HG03064 (cell line): ENCODE results near the gene KLF11.
"Not testable (repeated sequence)": the region's sequence is repeated elsewhere in the genome, so short reads cannot be mapped to it uniquely, and the experiment has no call there.

Source experiments
- ATAC-seq: cut with Tn5 transposase; IDR thresholded peaks from one replicate; pipeline ENCODE4 v1.9.1; 2021; ENCODE audit warnings: low read depth; ENCODE audit not compliant: unreplicated experiment

The KLF11 gene

GRCh38 chr2:10022966-10023662 is 20.2 kb upstream of the KLF11 start:
- no peak for ATAC-seq

DNA sequence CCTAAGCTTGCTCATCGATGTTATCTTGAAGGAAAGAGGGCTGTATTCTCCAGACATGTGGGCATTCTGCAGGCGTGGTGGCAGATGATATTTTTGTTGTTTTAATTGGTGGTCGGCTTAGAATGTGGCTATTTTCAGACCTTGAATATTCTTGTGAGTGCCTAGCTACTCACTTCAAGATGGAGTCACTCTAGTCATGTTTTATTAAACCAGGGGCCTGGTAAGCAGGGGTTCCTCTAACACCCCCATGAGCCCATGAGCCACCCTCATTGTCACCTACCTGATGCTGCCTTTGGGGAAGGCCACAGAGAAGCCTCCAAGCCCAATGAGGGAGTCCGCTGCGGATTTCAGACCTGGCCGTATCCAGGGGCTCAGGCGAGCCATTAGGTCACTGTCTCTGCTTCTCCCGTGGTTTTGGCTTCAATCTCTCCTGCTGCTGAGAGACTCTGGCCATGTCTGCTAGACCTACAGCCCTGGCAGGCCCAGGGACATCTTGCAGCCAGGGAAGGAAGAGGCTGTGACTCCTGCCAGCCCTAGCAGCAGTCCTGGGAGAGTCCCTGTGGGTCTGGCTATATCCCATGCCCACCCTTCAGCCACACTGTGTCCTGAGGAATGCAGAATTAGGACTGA is 16.3 kb upstream of the KLF11 start:
- ATAC-seq, result no peak

DNA sequence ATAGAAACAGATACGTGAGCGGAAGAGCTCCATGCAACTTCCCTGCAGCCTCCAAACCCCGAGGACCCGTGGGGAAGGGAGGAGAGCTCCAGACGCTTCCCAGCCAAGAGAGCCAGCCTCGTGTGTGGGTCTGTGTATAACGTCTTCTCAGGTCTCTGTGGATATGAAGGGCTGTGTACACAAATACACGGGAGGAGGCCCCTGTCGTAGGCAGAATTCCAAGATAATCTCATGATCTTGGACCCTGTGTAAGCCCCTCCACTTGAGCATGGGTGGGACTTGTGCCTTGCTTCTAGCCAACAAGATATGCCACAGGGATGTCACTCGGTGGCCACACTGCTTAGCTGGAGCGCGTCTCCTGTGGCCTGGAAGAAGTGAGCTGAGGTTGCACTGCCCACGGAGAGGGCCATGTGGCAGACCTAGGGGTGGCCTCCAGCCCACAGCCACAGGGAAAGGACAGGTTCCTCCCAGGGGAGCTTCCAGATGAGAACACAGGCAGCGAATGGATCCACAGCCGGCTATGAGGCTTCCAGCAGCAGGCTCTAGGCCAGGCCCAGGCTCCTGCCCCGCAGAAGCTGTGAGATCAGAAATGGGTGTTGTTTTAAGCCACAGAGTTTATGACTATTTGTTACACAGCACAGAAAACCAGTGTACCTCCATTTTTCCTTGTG is 15.6 kb upstream of the KLF11 start:
- no peak for ATAC-seq

DNA sequence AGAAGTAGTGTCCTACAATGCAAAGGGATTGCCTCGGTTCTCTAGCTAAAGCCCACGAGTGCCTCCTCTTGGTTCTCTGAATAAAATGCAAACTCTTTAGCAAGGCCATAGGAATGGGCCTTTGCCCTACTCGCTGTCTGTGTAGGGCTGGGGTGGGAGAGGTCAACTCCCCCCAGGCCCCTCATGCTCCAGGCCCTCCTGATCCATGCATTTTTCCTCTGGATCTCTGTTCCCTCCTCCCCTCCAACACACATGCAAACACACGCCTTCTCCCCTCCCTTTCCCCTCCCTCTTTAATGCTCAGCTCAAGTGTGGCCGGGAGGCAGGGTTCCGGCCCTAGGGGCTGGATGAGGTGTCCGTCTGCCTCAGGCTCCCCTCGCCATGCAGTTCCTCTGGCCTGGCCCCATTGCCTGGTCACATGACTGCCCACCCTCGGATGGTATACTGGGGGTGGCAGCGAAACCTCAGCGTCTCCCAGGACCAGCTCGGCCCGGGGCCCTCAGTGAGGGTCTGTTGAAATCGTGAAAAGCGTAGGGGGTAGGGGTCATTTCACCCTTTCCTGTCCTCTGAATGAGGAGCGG is 14.9 kb upstream of the KLF11 start:
- ATAC-seq, result no peak

DNA sequence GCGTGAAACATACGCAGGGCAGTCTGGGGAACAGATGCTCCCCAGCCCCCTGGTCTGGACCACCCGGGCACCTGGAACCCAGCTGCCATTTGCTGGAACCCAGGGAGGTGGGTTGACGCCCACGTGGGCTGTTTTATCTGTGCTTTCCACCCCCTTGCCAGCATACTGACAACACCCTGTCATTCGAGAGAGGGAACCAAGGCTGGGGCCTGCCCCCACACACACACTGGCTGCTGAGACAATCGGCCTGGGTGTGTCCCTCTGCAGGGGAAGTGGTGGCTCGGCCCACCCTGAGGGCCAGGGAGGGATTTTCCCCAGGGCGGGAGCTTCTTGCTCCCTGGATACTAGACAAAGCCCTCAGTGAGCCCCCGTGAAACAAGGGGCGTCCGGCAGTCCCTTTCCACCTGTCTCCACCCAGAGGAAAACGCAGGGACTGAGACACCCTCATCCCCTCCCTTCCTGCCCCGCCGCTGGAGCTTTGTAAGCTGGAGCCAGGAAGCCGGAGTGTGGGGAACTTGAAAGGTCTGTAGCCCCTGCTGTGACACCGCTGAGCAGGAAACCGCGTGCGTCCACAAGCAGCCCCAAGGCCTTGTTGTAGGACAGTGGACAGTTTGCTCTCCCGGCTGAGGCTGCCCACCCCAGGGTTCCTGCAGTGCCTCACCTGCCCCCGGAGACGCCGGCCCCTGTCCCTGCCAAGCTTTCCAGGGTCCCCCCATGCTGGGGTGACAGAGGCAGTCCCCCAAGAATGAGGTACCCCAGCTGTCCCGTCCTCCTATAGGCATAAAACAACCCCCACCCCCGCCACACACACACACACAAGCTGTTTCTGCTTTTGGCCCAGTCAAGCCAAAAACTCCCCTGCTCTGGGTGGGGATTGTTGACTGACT is 14.1 kb upstream of the KLF11 start:
- ATAC-seq, result no peak

GRCh38 chr2:10029875-10030223 is 13.5 kb upstream of the KLF11 start:
- ATAC-seq, result no peak

GRCh38 chr2:10030311-10030736 is 13.0 kb upstream of the KLF11 start:
- ATAC-seq, result no peak

DNA sequence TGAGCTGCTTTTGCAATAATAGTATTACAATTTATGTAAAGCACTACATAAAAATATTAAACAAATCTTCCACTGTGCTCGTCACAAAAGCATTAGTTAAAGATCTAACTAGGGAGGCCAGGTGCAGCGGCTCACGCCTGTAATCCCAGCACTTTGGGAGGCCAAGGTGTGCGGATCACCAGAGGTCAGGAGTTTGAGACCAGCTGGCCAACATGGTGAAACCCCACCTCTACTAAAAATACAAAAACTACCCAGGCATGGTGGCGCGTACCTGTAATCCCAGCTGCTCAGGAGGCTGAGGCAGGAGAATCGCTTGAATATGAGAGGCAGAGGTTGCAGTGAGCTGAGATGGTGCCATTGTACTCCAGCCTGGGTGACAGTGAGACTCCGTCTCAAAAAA is 12.6 kb upstream of the KLF11 start:
- not testable (repeated sequence) for ATAC-seq

DNA sequence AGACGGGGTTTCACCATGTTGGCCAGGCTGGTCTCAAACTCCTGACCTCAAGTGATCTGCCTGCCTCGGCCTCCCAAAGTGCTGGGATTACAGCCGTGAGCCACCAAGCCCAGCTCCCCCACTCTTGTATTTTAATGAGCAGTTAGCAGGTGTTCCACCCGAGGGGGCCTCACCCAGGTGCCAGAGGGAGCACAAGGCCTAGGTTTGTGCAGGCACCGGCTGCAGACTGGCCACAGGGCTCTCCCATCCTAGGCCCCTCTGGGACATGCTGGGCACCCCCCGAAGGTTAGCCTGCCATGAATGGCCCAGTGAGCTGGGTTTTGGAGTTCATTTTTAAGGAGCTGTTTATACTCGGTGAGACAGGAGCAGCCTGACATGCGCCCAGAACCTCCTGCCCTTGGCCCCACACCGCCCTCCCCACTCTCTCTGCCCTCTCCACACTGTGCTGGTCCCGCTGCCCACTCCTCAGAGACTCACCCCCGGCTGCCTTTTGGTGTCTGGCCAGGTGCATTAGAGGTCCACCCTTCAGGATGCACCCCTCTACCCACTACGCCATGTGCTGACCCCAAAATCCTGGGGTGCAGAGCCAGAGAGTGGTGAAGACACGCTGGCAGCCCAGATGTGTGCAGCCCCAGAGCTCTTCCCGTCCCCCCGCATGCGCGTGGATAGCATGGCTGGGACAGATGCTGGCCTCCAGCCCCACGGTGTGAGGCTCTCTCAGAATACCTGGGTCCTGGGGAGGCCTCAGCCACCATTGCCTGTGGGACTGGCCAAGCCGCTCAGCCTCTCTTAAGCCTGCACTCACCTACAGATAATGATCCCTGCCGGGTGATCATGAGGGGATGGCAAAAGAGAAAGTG is 11.2 kb upstream of the KLF11 start:
- ATAC-seq, result no peak

GRCh38 chr2:10032746-10033105 is 10.6 kb upstream of the KLF11 start:
- ATAC-seq, result no peak

DNA sequence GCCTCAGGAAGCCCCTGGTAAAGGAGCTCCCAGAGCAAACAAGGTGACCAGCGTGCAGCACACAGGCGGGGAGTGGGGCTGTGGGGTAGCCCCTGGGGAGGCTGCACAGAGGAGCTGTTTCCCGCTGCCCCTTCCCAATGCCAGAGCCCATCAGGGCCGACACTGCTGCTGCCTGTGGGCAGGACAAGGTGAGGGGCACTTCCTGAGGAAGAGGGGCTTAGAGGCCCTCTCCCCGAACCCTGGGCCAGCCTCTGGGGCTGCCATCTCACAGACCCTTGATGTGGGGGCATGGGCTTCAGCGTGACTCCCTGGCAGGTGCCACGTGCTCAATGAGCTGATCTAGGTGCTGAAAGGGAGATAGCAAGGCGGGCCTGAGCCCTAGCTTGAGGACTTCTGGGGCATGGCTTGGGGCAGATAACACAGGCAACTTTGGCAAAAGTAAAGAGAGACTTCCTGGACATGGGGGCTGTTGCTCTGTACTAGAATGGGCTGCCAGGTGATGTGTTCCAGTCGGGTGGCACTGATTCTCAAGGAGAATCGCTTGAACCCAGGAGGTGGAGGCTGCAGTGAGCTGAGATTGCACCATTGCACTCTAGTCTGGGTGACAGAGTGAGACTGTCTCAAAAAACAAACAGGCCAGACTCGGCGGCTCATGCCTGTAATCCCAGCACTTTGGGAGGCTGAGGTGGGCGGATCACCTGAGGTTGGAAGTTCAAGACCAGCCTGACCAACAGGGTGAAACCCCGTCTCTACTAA is 9.9 kb upstream of the KLF11 start:
- ATAC-seq, result no peak

- no peak for ATAC-seq
These were observed 8.9 kb upstream of the KLF11 start for GRCh38 chr2:10034333-10035052.

DNA sequence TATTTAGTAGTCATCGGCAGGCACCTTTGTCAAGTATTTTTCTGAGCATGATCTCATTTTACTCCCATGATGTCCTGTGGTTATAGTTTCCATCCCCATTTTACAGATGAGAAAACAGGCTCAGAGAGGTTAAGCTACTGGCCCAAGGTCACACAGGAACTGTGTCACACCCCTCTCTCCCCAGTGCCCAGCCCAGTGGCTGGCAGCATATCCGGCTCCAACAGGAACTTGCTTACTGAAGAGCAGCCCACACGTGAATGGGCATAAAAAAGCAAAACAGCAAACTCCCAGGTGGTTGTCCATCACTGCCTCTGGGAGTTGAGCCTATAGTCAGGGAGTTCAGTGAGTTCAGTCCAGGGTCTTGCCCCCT is 8.3 kb upstream of the KLF11 start:
- no peak for ATAC-seq

- ATAC-seq, result no peak
These were observed 7.7 kb upstream of the KLF11 start for GRCh38 chr2:10035633-10036032.

DNA sequence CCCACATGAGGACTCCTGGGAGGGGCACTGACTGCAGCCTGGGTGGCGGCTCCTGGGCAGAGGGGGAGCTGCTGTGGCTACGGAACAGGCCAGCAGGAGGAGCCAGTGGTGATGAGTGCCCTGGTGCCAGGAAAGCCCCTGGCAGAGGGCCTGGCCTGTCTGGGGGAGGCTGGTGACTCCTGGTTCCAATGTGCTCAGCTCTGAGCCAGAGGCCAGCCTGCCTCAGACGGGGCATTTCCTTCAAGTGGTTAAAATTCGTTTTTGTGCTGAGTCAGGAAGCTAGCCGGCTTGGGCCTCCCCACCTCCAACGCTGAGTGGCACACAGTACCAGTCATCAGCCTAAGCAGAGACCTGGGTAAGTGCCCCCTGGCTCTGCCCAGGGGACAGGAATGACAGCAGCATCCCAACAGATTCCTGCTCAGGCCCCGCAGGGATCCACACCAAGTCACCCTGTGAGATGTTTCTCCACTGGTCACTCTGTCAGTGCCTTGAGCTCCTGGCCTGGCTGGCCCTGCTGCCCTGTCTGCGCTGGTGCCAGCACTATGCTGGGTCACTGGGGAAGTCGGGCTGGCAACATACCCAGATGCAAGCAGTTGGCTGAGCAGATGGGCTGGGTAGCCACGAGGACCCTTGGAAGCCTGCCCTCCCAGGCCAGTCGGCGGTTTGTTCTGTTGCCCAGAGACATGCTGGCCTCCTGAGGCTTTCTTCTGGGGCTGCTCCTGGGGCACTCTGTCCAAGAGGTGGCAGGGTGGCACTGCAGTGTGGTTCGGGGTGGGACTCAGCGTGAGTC is 7.1 kb upstream of the KLF11 start:
- no peak for ATAC-seq

- no peak for ATAC-seq
These were observed 5.2 kb upstream of the KLF11 start for GRCh38 chr2:10038123-10038522.

- ATAC-seq, result no peak
These were observed 4.6 kb upstream of the KLF11 start for GRCh38 chr2:10038716-10039115.
